Retinal pigment epithelial cell (primary cell): Measurements from ENCODE around the gene MTFR1L.

ENCODE experiments used
- DNase-seq: peaks from one replicate; pipeline ENCODE4 v3.0.0-alpha.2; 2010; ENCODE audit warnings: low read depth
- H3K4me3 ChIP-seq: 2 replicates; pipeline ENCODE4 v1.5.1; 2011; ENCODE audit warnings: mild to moderate bottlenecking, low read length, control low read depth, moderate library complexity
- TF ChIP-seq, protein P1 (sequence below): conservative IDR thresholded peaks from 2 replicates; pipeline ENCODE4 v1.5.1; 2011; ENCODE audit warnings: low read depth, low read length, control low read depth, inconsistent platforms

Gene MTFR1L

DNA sequence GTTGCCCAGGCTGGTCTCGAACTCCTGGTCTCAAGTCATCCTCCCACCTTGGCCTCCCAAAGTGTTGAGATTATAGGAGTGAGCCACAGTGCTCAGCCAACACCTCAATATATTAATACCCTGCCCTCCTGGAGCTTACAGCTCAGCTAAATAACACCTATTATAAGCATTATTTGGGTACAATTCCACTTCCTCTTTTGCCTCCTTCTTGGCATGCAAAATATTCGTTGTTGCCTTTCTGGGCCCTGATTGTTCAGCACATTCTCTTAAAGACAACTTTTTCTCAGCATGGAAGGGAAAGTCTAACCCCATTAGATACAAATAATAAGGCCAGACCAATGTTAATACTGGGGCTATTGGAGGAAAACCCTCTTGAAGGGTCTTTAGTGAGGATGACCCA, 53.0 kb downstream of the MTFR1L start:
- no peak overlapping the region for H3K4me3 ChIP-seq
- no peak for DNase-seq
- TF ChIP-seq, protein P1, sequence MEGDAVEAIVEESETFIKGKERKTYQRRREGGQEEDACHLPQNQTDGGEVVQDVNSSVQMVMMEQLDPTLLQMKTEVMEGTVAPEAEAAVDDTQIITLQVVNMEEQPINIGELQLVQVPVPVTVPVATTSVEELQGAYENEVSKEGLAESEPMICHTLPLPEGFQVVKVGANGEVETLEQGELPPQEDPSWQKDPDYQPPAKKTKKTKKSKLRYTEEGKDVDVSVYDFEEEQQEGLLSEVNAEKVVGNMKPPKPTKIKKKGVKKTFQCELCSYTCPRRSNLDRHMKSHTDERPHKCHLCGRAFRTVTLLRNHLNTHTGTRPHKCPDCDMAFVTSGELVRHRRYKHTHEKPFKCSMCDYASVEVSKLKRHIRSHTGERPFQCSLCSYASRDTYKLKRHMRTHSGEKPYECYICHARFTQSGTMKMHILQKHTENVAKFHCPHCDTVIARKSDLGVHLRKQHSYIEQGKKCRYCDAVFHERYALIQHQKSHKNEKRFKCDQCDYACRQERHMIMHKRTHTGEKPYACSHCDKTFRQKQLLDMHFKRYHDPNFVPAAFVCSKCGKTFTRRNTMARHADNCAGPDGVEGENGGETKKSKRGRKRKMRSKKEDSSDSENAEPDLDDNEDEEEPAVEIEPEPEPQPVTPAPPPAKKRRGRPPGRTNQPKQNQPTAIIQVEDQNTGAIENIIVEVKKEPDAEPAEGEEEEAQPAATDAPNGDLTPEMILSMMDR: no peak

GRCh38 chr1:25873120-25873519, 53.4 kb downstream of the MTFR1L start:
- DNase-seq: no peak
- TF ChIP-seq, protein P1: no peak
- H3K4me3 ChIP-seq: no peak overlapping the region

GRCh38 chr1:25874209-25874608, 54.5 kb downstream of the MTFR1L start:
- DNase-seq: no peak
- TF ChIP-seq, protein P1: no peak
- no peak overlapping the region for H3K4me3 ChIP-seq

DNA sequence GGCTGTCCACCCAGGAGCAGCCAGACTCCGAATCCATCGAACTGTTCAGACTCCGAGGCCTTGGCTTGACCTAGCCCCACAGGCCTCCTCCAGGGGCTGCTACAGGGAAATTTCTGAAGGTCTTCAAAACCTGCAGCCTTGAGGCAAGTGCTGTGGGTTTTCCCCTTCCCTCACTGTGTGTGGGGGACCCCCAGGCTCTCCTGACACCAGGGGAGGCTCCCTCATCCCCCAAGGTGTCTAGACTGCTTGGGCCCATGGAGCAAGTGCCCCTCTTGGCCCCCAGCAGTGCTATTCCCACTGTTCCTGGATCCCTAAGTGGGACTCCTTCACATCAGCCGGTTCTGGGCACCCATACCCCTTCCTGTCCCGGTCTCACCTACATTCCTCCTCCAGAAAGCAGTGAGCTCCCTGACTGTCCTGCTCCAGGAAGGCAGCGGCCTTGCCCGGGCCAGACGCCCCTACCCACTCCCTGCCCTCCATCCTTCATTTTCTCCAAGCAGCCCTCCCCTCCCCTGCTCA, 54.9 kb downstream of the MTFR1L start:
- no peak for DNase-seq
- peak overlapping the region; percentile 48 for H3K4me3 ChIP-seq
- TF ChIP-seq, protein P1: no peak

DNA sequence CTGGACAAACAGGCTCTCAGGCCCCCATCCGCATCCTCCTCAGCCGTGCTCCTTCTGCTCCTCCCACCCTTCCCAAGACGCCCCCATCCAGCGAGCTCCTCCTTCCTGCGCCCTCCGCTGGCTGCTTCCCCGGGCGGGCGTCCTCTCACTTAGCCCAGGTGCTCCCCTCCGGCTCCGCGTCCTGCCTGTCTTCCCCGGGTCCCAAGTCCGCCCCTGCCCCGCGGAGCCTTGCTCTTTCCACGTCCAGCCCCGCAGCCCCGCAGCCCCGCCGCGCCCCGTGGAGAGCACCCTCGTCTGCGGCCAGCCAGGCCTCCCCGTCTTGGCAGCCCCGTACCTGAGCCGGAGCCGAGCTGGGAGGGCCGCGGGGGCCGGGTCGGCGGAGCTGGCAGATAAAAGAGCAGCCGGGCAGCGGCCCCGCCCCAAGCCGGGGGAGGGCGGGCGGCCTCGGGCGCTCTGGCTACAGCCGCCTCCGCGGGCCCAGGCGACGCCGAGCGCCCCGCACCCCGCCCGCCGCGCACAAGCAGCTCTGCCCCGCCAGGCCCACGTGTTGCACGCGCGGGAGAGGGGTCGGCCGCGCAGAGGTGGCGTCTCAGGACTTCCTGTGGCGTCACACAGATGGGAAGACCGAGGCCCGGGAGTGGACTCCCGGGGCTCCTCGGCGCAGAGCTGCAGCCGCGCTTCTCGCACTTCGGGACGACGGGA, 55.6 kb downstream of the MTFR1L start, which contains the start of gene PAQR7:
Gene PAQR7 (minus strand): TSS at position 555 of the 702 bp plus-strand sequence. CDS start 11,869 bp downstream, outside the sequence.
- peak within 1 kb of the TSS; percentile 48 for H3K4me3 ChIP-seq
- DNase-seq: no peak
- TF ChIP-seq, protein P1: peak; percentile 14

DNA sequence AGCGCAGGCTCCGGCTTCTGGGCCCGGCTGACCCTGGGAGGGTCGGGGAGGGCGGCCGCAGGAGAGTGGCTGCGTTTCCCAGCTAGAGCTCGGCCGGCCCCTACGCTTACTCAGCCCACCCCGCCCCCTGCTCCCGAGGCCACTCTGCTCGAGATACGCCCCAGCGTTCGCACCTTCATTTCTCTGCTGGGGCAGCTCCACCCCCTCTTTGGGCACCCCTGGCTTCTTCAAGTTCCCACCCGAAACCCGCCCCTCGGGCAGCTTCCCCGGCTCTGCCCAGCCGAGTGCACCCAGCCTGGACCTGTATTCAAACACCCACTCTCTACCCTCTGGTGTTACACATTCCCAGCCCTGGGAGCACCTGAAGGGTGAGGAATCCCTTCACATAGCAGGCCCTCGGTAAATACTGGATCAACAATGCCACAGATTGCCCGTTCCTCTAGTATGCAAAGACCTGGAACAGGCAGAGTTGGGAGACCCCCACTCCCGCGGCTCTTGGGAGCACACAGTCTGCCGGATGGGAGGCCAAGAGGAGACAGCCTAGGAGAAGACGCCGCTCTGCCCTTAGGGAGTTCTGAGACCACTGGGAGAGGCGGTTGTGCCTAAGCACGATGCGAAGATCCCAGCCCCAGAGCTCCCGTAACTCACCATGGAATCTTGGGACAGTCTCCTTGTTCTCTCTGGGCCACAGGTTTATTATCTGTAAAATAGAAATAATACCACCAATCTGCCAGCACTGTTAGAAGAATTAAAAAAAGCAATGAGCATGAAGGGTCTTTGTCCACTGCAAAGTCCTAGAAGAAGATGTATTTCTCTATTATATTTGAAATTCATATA, 56.3 kb downstream of the MTFR1L start:
- DNase-seq: no peak
- TF ChIP-seq, protein P1: no peak
- peak overlapping the region; percentile 47 for H3K4me3 ChIP-seq

- TF ChIP-seq, protein P1: no peak
- no peak overlapping the region for H3K4me3 ChIP-seq
- DNase-seq: no peak
These were observed 56.9 kb downstream of the MTFR1L start for GRCh38 chr1:25876693-25877077.
